PC-9 (cell line): ENCODE data around the gene IL11RA. TPM values are rescaled to one million over a fixed set of nuclear protein-coding genes. Genes with fewer than 3 reads are reported as not detected.

ENCODE experiments used
- BruUV-seq: library from RNA; stranded (reverse); fragments of 400-500 nt; replicated peaks from 2 replicates; lab custom pipeline; 2021; lab: Mats Ljungman, UMichigan
- CTCF ChIA-PET: fragments of 300-600 bp; sonication (Branson Sonifier 250); formaldehyde crosslinking; loops from one replicate; lab custom pipeline; 2022; ENCODE audit warnings: antibody characterized with exemption; lab: Charles Lee
- POLR2A ChIA-PET: fragments of 300-600 bp; sonication (Branson Sonifier 250); formaldehyde crosslinking; loops from one replicate; lab custom pipeline; 2022; ENCODE audit warnings: antibody characterized with exemption; ENCODE audit not compliant: unreplicated experiment; lab: Charles Lee
- DNase-seq, 2 experiments: peaks; one replicate each; pipeline versions ENCODE4 v3.0.0 to v3.0.0-alpha.2; 2015 to 2022; ENCODE audit warnings: mixed read lengths in 1 of 2
- H2AFZ ChIP-seq: fragments of 200-600 bp; sonication (generic); 2 replicates; pipeline ENCODE4 v1.8.1; 2017; ENCODE audit warnings: antibody characterized with exemption
- H3F3A ChIP-seq: fragments of 200-600 bp; sonication (generic); 2 replicates; pipeline ENCODE4 v1.8.1; 2017; ENCODE audit warnings: antibody characterized with exemption, mild to moderate bottlenecking, low read depth; ENCODE audit not compliant: insufficient read depth
- H3K27ac ChIP-seq: fragments of 200-600 bp; sonication (generic); 2 replicates; pipeline ENCODE4 v1.6.1; 2016; ENCODE audit warnings: mixed run types
- H3K27me3 ChIP-seq: fragments of 200-600 bp; sonication (generic); 2 replicates; pipeline ENCODE4 v1.6.1; 2016; ENCODE audit warnings: low read depth, mixed run types; ENCODE audit not compliant: insufficient read depth
- H3K36me3 ChIP-seq: fragments of 200-600 bp; sonication (generic); 2 replicates; pipeline ENCODE4 v1.6.1; 2016; ENCODE audit warnings: low read depth, mixed run types
- H3K4me1 ChIP-seq: fragments of 200-600 bp; sonication (generic); replicated peaks from 2 replicates; pipeline ENCODE4 v1.6.1; 2016; ENCODE audit warnings: mixed run types; ENCODE audit not compliant: insufficient read depth
- H3K4me2 ChIP-seq: fragments of 200-600 bp; sonication (generic); 2 replicates; pipeline ENCODE4 v1.6.1; 2017; ENCODE audit warnings: mixed run types
- H3K4me3 ChIP-seq: fragments of 200-600 bp; sonication (generic); 2 replicates; pipeline ENCODE4 v1.6.1; 2016; ENCODE audit warnings: mixed run types
- H3K79me2 ChIP-seq: fragments of 200-600 bp; sonication (generic); 2 replicates; pipeline ENCODE4 v1.6.1; 2017; ENCODE audit warnings: low read depth, mixed run types
- H3K9me2 ChIP-seq: fragments of 200-600 bp; sonication (generic); 2 replicates; pipeline ENCODE4 v1.8.1; 2017; ENCODE audit warnings: mild to moderate bottlenecking; ENCODE audit not compliant: insufficient read depth
- H3K9me3 ChIP-seq: fragments of 200-600 bp; sonication (generic); 2 replicates; pipeline ENCODE4 v1.8.1; 2016; ENCODE audit warnings: low read depth; ENCODE audit not compliant: insufficient read depth
- H4K20me1 ChIP-seq: fragments of 200-600 bp; sonication (generic); 2 replicates; pipeline ENCODE4 v1.8.1; 2017; ENCODE audit not compliant: insufficient read depth
- EZH2 ChIP-seq: fragments of 200-600 bp; sonication (generic); IDR thresholded peaks from 2 replicates; pipeline ENCODE4 v1.8.0; 2017; ENCODE audit warnings: antibody characterized with exemption, low read depth
- intact Hi-C: fragments of 100-400 bp; cut with micrococcal nuclease; formaldehyde crosslinking; loops from one replicate; pipeline ENCODE4 v1.10.0; 2022; ENCODE audit not compliant: unreplicated experiment
- total RNA-seq: library from RNA; stranded (reverse); gene quantifications from 2 replicates; pipeline ENCODE4 v1.2.3, GENCODE V29; 2021
- TF ChIP-seq, protein P1 (sequence below): fragments of 200-600 bp; sonication (generic); conservative IDR thresholded peaks from 2 replicates; pipeline ENCODE4 v1.6.1; 2017; ENCODE audit warnings: mixed run types, antibody characterized with exemption, mild to moderate bottlenecking, moderate library complexity

The IL11RA gene
- total RNA-seq, 1 experiment from 2014 or later, result 8.7 TPM

- Histone ChIP-seq H3K9me2 (no peaks in the 10 kb centered on the region), H3K27me3 (no peaks in the 10 kb centered on the region), H3K4me1 (0 out of 2 replicates have a peak, but pooled peaks cover 4% of the 10 kb centered on the region), H3K4me3 (peak overlapping the region; percentile 86), H3F3A (no peaks in the 10 kb centered on the region), H3K79me2 (0 out of 2 replicates have a peak, but pooled peaks cover 8% of the 10 kb centered on the region), H3K27ac (peak overlapping the region; percentile 23; the same call in 1 of the 2 replicates), H3K9me3 (no peaks in the 10 kb centered on the region), H2AFZ (peak overlapping the region; percentile 97), H3K36me3 (no peaks in the 10 kb centered on the region), H3K4me2 (peak overlapping the region; percentile 88), H4K20me1 (no peaks in the 10 kb centered on the region)
- no peak for DNase-seq
- intact Hi-C loops, result no loop called here
- CTCF ChIA-PET, result no interaction called here
- TSS peak; percentile 37 for BruUV-seq
- TF ChIP-seq, protein P1, sequence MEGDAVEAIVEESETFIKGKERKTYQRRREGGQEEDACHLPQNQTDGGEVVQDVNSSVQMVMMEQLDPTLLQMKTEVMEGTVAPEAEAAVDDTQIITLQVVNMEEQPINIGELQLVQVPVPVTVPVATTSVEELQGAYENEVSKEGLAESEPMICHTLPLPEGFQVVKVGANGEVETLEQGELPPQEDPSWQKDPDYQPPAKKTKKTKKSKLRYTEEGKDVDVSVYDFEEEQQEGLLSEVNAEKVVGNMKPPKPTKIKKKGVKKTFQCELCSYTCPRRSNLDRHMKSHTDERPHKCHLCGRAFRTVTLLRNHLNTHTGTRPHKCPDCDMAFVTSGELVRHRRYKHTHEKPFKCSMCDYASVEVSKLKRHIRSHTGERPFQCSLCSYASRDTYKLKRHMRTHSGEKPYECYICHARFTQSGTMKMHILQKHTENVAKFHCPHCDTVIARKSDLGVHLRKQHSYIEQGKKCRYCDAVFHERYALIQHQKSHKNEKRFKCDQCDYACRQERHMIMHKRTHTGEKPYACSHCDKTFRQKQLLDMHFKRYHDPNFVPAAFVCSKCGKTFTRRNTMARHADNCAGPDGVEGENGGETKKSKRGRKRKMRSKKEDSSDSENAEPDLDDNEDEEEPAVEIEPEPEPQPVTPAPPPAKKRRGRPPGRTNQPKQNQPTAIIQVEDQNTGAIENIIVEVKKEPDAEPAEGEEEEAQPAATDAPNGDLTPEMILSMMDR, result no peak
- no peak for TF ChIP-seq EZH2
- POLR2A ChIA-PET, result no interaction called here
Observed at GRCh38 chr9:34611251-34611810, 40.7 kb upstream of the IL11RA start.

GRCh38 chr9:34611811-34612787 lies 39.9 kb upstream of the IL11RA start, which contains the start of gene RPP25L:
RPP25L (minus strand) TSS chr9:34612097; CDS start chr9:34611296, 801 bp downstream.
- peak within 1 kb of the TSS; percentile 23; the same call in 1 of the 2 replicates for H3K27ac ChIP-seq
- H3K4me2 ChIP-seq, result peak within 1 kb of the TSS; percentile 88
- H3K27me3 ChIP-seq, result no peaks in the 10 kb centered on the region
- peak; percentile 52 to 78 for DNase-seq
- H2AFZ ChIP-seq, result peak within 1 kb of the TSS; percentile 97
- no TSS peak for BruUV-seq
- H4K20me1 ChIP-seq, result no peaks in the 10 kb centered on the region
- H3K36me3 ChIP-seq, result no peaks in the 10 kb centered on the region
- no peaks in the 10 kb centered on the region for H3K9me2 ChIP-seq
- H3K79me2 ChIP-seq, result 0 out of 2 replicates have a peak, but pooled peaks cover 8% of the 10 kb centered on the region
- peak within 1 kb of the TSS; percentile 86 for H3K4me3 ChIP-seq
- TF ChIP-seq EZH2, result no peak
- intact Hi-C loops, result loop anchor here (2.0 kb wide), 2 partner anchors 23 to 91 kb away; no protein-coding TSS in a partner anchor
- POLR2A ChIA-PET, result no interaction called here
- H3K4me1 ChIP-seq, result 0 out of 2 replicates have a peak, but pooled peaks cover 4% of the 10 kb centered on the region
- H3K9me3 ChIP-seq, result no peaks in the 10 kb centered on the region
- H3F3A ChIP-seq, result no peaks in the 10 kb centered on the region
- CTCF ChIA-PET, result interaction anchor here (0.6 kb wide), 1 partner anchor 238 kb away, joined by 3 read pairs; no protein-coding TSS in a partner anchor

DNA sequence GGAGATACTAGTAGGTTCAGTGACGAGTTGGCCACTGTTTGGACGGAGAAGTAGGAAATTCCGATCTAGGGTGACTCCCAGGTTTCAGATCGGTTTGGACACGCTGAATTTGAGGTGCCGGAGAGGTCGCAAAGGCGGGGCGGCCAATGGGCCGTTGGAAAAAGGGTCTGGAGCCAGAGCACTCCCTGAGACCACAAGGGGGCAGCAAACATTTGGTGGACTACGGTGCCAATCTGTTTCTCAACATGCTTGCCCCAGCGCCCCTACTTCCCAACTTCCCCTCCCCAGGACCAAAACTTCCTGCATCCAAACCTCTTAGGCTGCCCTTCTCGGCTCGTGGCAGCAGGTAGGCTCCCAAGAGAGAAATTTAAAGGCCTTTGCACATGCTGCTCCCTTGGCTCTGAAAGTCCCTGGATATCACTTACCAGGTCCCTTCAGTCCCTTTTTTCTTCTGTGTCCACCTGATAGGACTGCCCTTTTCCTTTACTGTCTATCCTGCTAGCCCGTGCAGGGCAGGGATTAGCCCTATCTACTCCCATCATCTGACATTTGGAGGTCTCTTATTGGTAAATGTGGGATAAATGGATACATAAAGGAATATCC lies 39.1 kb upstream of the IL11RA start:
- 0 out of 2 replicates have a peak, but pooled peaks cover 4% of the 10 kb centered on the region for H3K4me1 ChIP-seq
- H4K20me1 ChIP-seq, result no peaks in the 10 kb centered on the region
- TF ChIP-seq, protein P1, result peak; percentile 70
- TF ChIP-seq EZH2, result no peak
- DNase-seq, result peak; percentile 52 to 62
- no peaks in the 10 kb centered on the region for H3F3A ChIP-seq
- no peaks in the 10 kb centered on the region for H3K9me3 ChIP-seq
- ChIA-PET CTCF (no interaction called here), POLR2A (no interaction called here)
- no peaks in the 10 kb centered on the region for H3K27me3 ChIP-seq
- no peaks in the 10 kb centered on the region for H3K36me3 ChIP-seq
- H3K79me2 ChIP-seq, result 0 out of 2 replicates have a peak, but pooled peaks cover 8% of the 10 kb centered on the region
- intact Hi-C loops, result loop anchor here (2.0 kb wide), 2 partner anchors 22 to 90 kb away; no protein-coding TSS in a partner anchor
- H3K9me2 ChIP-seq, result no peaks in the 10 kb centered on the region
- BruUV-seq, result TSS peak; percentile 81
- H3K4me3 ChIP-seq, result peak overlapping the region; percentile 86
- peak overlapping the region; percentile 97; the same call in 1 of the 2 replicates for H2AFZ ChIP-seq
- H3K4me2 ChIP-seq, result peak overlapping the region; percentile 88
- H3K27ac ChIP-seq, result no peak overlapping the region
